Activated B cell treated with CpG ODN at 0.5 μM for 24 hours (primary cell): ENCODE results near the gene PDGFRA. TPM values are rescaled to one million over a fixed set of nuclear protein-coding genes. Genes with fewer than 3 reads are reported as not detected.

Experiments
- ATAC-seq: fragments of 200-7000 bp; cut with Tn5 transposase; one replicate; pipeline ENCODE4 v1.10.0; 2021; ENCODE audit warnings: low read depth, mild to moderate bottlenecking, moderate library complexity
- CTCF ChIA-PET: fragments of 350-600 bp; sonication (Branson Sonifier 250); formaldehyde crosslinking; loops from one replicate; lab custom pipeline; 2021; ENCODE audit warnings: antibody characterized with exemption; lab: Charles Lee
- POLR2A ChIA-PET: fragments of 350-600 bp; sonication (Branson Sonifier 250); formaldehyde crosslinking; loops from one replicate; lab custom pipeline; 2021; ENCODE audit warnings: antibody characterized with exemption; lab: Charles Lee
- DNase-seq: peaks from one replicate; pipeline ENCODE4 v3.0.0; 2022
- H3K27ac Mint-ChIP-seq: one replicate; pipeline ENCODE4 v1.8.0; 2020; ENCODE audit warnings: mixed read lengths
- H3K27me3 Mint-ChIP-seq: one replicate; pipeline ENCODE4 v1.8.0; 2021; ENCODE audit warnings: mixed read lengths
- H3K36me3 Mint-ChIP-seq: one replicate; pipeline ENCODE4 v1.8.0; 2021; ENCODE audit warnings: low read depth, mixed read lengths
- H3K4me1 Mint-ChIP-seq: one replicate; pipeline ENCODE4 v1.8.0; 2021; ENCODE audit warnings: mixed read lengths
- H3K4me3 Mint-ChIP-seq: one replicate; pipeline ENCODE4 v1.8.0; 2020; ENCODE audit warnings: mild to moderate bottlenecking, mixed read lengths
- H3K9me3 Mint-ChIP-seq: one replicate; pipeline ENCODE4 v1.8.0; 2020; ENCODE audit warnings: mixed read lengths
- intact Hi-C: fragments of 100-400 bp; cut with micrococcal nuclease; formaldehyde crosslinking; loops from one replicate; pipeline ENCODE4 v1.15.1; 2024
- total RNA-seq: library from RNA; stranded (reverse); gene quantifications from 2 replicates; pipeline ENCODE4 v1.2.3, GENCODE V29; 2022
- TF ChIP-seq, protein P1 (sequence below): fragments of 200-600 bp; IDR thresholded peaks from one replicate; pipeline ENCODE4 v1.8.0; 2022; ENCODE audit warnings: antibody characterized with exemption, mild to moderate bottlenecking

The PDGFRA gene
- total RNA-seq: not detected in 2 replicates

DNA sequence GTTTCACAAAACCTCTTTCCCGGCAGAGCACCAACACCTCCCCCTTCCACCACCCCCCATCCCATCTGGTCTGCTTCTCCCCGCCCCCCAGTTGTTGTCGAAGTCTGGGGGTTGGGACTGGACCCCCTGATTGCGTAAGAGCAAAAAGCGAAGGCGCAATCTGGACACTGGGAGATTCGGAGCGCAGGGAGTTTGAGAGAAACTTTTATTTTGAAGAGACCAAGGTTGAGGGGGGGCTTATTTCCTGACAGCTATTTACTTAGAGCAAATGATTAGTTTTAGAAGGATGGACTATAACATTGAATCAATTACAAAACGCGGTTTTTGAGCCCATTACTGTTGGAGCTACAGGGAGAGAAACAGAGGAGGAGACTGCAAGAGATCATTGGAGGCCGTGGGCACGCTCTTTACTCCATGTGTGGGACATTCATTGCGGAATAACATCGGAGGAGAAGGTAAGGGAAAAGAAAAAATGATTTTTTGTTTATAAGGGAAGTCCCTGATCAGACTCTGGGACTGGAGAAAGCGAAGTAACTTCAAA is at the start of gene PDGFRA:
Gene PDGFRA (plus strand): TSS at position 333 of the 541 bp plus-strand sequence. CDS start 29,476 bp downstream, outside the sequence.
- no peaks in the 10 kb centered on the region for H3K36me3 Mint-ChIP-seq
- H3K9me3 Mint-ChIP-seq: no peaks in the 10 kb centered on the region
- POLR2A ChIA-PET: no interaction called here
- TF ChIP-seq, protein P1, sequence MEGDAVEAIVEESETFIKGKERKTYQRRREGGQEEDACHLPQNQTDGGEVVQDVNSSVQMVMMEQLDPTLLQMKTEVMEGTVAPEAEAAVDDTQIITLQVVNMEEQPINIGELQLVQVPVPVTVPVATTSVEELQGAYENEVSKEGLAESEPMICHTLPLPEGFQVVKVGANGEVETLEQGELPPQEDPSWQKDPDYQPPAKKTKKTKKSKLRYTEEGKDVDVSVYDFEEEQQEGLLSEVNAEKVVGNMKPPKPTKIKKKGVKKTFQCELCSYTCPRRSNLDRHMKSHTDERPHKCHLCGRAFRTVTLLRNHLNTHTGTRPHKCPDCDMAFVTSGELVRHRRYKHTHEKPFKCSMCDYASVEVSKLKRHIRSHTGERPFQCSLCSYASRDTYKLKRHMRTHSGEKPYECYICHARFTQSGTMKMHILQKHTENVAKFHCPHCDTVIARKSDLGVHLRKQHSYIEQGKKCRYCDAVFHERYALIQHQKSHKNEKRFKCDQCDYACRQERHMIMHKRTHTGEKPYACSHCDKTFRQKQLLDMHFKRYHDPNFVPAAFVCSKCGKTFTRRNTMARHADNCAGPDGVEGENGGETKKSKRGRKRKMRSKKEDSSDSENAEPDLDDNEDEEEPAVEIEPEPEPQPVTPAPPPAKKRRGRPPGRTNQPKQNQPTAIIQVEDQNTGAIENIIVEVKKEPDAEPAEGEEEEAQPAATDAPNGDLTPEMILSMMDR: no peak
- CTCF ChIA-PET: interaction anchor here (0.7 kb wide), 1 partner anchor 16 kb away, joined by 3 read pairs; no protein-coding TSS in a partner anchor
- H3K4me3 Mint-ChIP-seq: peak within 1 kb of the TSS; percentile 76
- intact Hi-C loops: no loop called here
- no peak for ATAC-seq
- no peak for DNase-seq
- H3K4me1 Mint-ChIP-seq: peaks cover 58% of the 10 kb centered on the region
- no peak within 1 kb of the TSS for H3K27ac Mint-ChIP-seq
- H3K27me3 Mint-ChIP-seq: peaks cover 69% of the 10 kb centered on the region

DNA sequence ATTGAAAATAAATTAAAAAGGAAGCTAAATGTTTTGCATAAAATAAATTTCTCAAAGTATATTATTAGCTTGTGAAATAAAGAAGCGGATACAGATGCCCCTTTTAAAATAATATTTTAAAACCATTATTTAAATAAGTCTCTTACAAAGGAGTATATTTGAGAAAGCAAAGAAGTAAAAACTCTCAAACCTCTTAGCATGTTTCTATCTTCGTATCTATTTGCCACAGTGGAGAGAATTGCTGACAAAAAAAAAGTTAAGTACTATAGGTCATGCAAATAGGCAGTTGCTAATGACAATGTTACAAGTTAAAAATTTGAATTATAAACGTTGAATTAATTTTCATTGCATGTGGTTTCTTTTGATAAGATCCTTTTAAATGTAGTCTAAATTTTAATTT is 44.5 kb upstream of the PDGFRA start:
- TF ChIP-seq, protein P1: no peak
- Mint-ChIP-seq H3K4me3 (no peak overlapping the region), H3K9me3 (no peaks in the 10 kb centered on the region), H3K36me3 (no peaks in the 10 kb centered on the region), H3K4me1 (peaks cover 4% of the 10 kb centered on the region), H3K27ac (no peak overlapping the region), H3K27me3 (no peaks in the 10 kb centered on the region)
- ATAC-seq (no peak), DNase-seq (no peak)
- ChIA-PET POLR2A (no interaction called here), CTCF (no interaction called here)
- intact Hi-C loops: no loop called here

DNA sequence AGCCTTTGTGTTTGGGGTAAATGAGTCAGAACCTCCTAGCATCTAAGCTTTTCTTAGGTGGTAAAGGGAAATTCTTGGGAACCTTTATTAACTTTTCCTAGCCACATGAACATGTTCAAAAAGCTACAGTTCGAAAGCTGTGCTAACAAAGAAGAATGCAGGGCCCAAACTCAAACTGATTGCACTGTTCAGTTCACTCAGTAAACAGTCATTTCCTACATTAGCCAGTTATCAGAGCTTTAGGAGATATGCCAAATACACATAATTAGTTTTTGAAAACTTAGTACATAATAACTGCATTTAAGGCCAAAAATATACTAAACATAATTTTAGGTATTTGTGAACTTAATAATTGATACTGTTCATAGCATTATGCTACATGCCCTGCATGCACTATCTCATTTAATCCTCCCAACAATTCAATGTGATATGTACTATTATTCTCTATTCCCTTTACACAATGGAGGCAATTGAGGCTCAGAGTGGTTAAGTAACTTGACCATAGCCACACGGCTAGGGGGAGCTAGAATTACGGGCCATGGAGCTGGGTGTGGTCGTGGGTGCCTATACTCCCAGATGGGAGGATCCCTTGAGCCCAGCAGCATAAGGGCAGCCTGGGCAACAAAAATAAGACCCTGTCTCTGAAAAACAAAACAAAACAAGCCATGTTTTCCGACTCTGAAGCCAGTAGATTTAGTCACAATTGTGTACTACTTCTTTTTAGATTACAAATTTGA is 43.9 kb upstream of the PDGFRA start:
- TF ChIP-seq, protein P1: no peak
- ATAC-seq (no peak), DNase-seq (no peak)
- Mint-ChIP-seq H3K27me3 (no peaks in the 10 kb centered on the region), H3K4me3 (no peak overlapping the region), H3K4me1 (peaks cover 4% of the 10 kb centered on the region), H3K27ac (no peak overlapping the region), H3K9me3 (no peaks in the 10 kb centered on the region), H3K36me3 (no peaks in the 10 kb centered on the region)
- ChIA-PET POLR2A (no interaction called here), CTCF (no interaction called here)
- intact Hi-C loops: no loop called here

DNA sequence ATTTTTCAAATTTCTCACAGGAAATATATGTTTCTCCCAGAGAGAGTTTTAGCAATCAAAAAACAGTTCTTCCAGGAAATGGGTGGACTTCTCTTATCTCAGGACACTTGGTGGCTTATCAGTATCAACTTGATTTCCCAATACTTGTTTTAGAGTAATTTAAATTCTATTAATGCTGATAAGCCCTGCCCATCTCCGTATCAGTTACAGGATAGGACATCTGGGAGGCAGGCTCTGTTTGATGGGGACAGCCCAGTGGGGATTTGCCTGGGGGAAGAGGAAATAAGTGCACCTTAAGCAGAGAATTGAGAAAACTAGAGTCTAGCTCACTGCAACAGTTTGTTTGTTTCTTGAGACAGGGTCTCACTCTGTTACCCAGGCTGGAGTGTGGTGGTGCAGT is 43.2 kb upstream of the PDGFRA start:
- Mint-ChIP-seq H3K36me3 (no peaks in the 10 kb centered on the region), H3K27me3 (peaks cover 2% of the 10 kb centered on the region), H3K27ac (no peak overlapping the region), H3K4me1 (peaks cover 4% of the 10 kb centered on the region), H3K9me3 (no peaks in the 10 kb centered on the region), H3K4me3 (no peak overlapping the region)
- DNase-seq (no peak), ATAC-seq (no peak)
- POLR2A ChIA-PET: no interaction called here
- CTCF ChIA-PET: no interaction called here
- intact Hi-C loops: no loop called here
- TF ChIP-seq, protein P1: no peak

DNA sequence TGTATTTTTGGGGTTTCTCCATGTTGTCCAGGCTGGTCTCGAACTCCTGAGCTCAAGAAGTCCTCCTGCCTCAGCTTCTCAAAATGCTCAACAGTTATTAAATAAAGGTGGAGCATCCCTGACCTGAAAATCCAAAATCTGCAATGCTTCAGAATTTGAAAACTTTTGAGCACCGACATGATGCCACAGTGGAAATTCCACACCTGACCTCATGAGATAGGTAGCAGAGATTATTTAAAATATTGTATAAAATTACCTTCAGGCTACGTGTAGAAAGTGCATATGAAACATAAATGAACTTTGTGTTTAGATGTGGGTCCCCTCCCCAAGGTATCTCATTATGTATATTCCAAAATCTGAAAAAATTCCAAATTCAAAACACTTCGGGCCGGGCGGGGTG is 42.7 kb upstream of the PDGFRA start:
- H3K4me1 Mint-ChIP-seq: peaks cover 4% of the 10 kb centered on the region
- no peak overlapping the region for H3K4me3 Mint-ChIP-seq
- CTCF ChIA-PET: no interaction called here
- H3K27me3 Mint-ChIP-seq: peaks cover 2% of the 10 kb centered on the region
- POLR2A ChIA-PET: no interaction called here
- TF ChIP-seq, protein P1: no peak
- no peak for DNase-seq
- no peak overlapping the region for H3K27ac Mint-ChIP-seq
- ATAC-seq: no peak
- H3K9me3 Mint-ChIP-seq: no peaks in the 10 kb centered on the region
- intact Hi-C loops: no loop called here
- H3K36me3 Mint-ChIP-seq: no peaks in the 10 kb centered on the region
